ENCODE measurements around the gene TAP1. TPM values are rescaled to one million over a fixed set of nuclear protein-coding genes. Genes with fewer than 3 reads are reported as not detected.

The TAP1 gene
- total RNA-seq, 1 experiment from 2014 or later: 74.7 TPM

GRCh38 chr6:32838114-32838958 is 15.2 kb downstream of the TAP1 start, which contains the start of gene TAP2:
TSS of gene TAP2 (minus strand) at chr6:32838739. CDS start at chr6:32838233, 506 bp downstream.
- intact Hi-C loops (cut with micrococcal nuclease; ENCODE audit: unreplicated experiment) (loop anchor here (1.0 kb wide), 1 partner anchor 29 kb away; no protein-coding TSS in a partner anchor), in situ Hi-C loops (cut with HindIII; ENCODE audit: low pct_unique_long_range_greater_than_20kb, low sequenced_read_pairs) (no loop called here)
- CTCF ChIA-PET: interaction anchor here (0.5 to 2.3 kb wide), 14 partner anchors 13 to 146 kb away, joined by 3 to 56 read pairs (median 6); partner anchors contain the start of genes PSMB9 and TAP1
- no TSS peak for BruUV-seq (replicated peaks)
- peak within 1 kb of the TSS; percentile 65 to 76 for H3K4me3 ChIP-seq (ENCODE audit: low read depth in 2 of 2, low read length in 2 of 2)
- H3K27ac ChIP-seq (ENCODE audit: low read length): peak within 1 kb of the TSS; percentile 89
- peak; percentile 96 for ATAC-seq
- no peaks in the 10 kb centered on the region for H3K27me3 ChIP-seq (ENCODE audit: control insufficient read depth, insufficient read depth, low read length)
- POLR2A ChIA-PET: interaction anchor here (0.6 to 1.3 kb wide), 4 partner anchors 15 to 378 kb away, joined by 4 to 11 read pairs (median 8); partner anchors contain the start of genes PSMB9 and TAP1
- peak; percentile 63 for DNase-seq (ENCODE audit: low read depth, low spot score)
- TF ChIP-seq, protein P1, sequence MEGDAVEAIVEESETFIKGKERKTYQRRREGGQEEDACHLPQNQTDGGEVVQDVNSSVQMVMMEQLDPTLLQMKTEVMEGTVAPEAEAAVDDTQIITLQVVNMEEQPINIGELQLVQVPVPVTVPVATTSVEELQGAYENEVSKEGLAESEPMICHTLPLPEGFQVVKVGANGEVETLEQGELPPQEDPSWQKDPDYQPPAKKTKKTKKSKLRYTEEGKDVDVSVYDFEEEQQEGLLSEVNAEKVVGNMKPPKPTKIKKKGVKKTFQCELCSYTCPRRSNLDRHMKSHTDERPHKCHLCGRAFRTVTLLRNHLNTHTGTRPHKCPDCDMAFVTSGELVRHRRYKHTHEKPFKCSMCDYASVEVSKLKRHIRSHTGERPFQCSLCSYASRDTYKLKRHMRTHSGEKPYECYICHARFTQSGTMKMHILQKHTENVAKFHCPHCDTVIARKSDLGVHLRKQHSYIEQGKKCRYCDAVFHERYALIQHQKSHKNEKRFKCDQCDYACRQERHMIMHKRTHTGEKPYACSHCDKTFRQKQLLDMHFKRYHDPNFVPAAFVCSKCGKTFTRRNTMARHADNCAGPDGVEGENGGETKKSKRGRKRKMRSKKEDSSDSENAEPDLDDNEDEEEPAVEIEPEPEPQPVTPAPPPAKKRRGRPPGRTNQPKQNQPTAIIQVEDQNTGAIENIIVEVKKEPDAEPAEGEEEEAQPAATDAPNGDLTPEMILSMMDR (IDR thresholded peaks at IDR 0.05): peak; percentile 98
- TF ChIP-seq POLR2AphosphoS5 (IDR thresholded peaks at IDR 0.05; ENCODE audit: low read depth, low read length) (peak; percentile 60), SIN3A (IDR thresholded peaks at IDR 0.05; ENCODE audit: borderline replicate concordance, insufficient read depth, low read depth, low read length) (peak; percentile 96; the same call in 1 of the 2 replicates), REST (IDR thresholded peaks at IDR 0.05; ENCODE audit: insufficient read depth in 1 of 2, low read depth in 2 of 2, low read length in 1 of 2) (no peak), TCF7L2 (IDR thresholded peaks at IDR 0.05; ENCODE audit: low read depth, low read length) (0 out of 2 replicates have a peak, but pooled peaks have one; percentile 20)
- peaks cover 2% of the 10 kb centered on the region; the same call in 1 of the 2 replicates for H3K36me3 ChIP-seq (ENCODE audit: control insufficient read depth, insufficient read depth, low read length)
- H3K4me1 ChIP-seq (ENCODE audit: control insufficient read depth, insufficient read depth, low read length): peaks cover 9% of the 10 kb centered on the region
- H3K9me3 ChIP-seq (ENCODE audit: control insufficient read depth, insufficient read depth, low read depth, low read length): no peaks in the 10 kb centered on the region

DNA sequence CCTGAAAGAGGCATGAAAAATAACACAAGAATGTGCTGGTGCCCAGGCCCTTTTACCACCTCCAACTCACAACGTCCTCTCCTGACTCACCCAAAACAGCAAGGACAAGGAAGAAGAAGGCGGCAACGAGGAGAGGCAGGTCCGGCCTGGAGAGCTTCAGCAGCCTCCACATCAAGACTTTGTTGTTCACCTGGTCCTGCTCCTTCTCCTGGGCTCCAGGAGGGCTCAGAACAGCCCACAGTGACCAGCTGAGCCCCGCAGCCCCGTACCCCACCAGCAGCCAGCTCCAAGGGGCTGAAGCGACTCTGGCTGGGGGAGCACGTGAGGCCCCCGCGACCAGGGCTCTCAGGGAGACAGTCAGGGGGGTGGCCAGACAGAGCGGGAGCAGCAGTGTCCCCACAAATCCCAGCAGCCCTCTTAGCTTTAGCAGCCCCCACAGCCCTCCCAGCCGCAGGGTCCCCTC is 15.8 kb downstream of the TAP1 start:
- in situ Hi-C loops (cut with HindIII; ENCODE audit: low pct_unique_long_range_greater_than_20kb, low sequenced_read_pairs): no loop called here
- BruUV-seq (replicated peaks): TSS peak; percentile 49

More for the DNA sequence above, 15.8 kb downstream of the TAP1 start:
- Histone ChIP-seq H3K36me3 (ENCODE audit: control insufficient read depth, insufficient read depth, low read length) (peaks cover 2% of the 10 kb centered on the region; the same call in 1 of the 2 replicates), H3K9me3 (ENCODE audit: control insufficient read depth, insufficient read depth, low read depth, low read length) (no peaks in the 10 kb centered on the region), H3K4me3 (ENCODE audit: low read depth in 2 of 2, low read length in 2 of 2) (peak overlapping the region; percentile 65 to 76), H3K4me1 (ENCODE audit: control insufficient read depth, insufficient read depth, low read length) (peaks cover 7% of the 10 kb centered on the region), H3K27me3 (ENCODE audit: control insufficient read depth, insufficient read depth, low read length) (no peaks in the 10 kb centered on the region), H3K27ac (ENCODE audit: low read length) (peak overlapping the region; percentile 89)
- ChIA-PET CTCF (interaction anchor here (0.5 to 2.3 kb wide), 7 partner anchors 14 to 147 kb away, joined by 3 to 56 read pairs (median 5); partner anchors contain the start of genes PSMB9 and TAP1), POLR2A (interaction anchor here (0.6 to 1.3 kb wide), 3 partner anchors 16 to 134 kb away, joined by 3 to 7 read pairs (median 4); partner anchors contain the start of genes PSMB9 and TAP1)
- TF ChIP-seq, protein P1 (IDR thresholded peaks at IDR 0.05): no peak
- TF ChIP-seq SIN3A (IDR thresholded peaks at IDR 0.05; ENCODE audit: borderline replicate concordance, insufficient read depth, low read depth, low read length) (no peak), TCF7L2 (IDR thresholded peaks at IDR 0.05; ENCODE audit: low read depth, low read length) (no peak), POLR2AphosphoS5 (IDR thresholded peaks at IDR 0.05; ENCODE audit: low read depth, low read length) (no peak), REST (IDR thresholded peaks at IDR 0.05; ENCODE audit: insufficient read depth in 1 of 2, low read depth in 2 of 2, low read length in 1 of 2) (no peak)
- DNase-seq (ENCODE audit: low read depth, low spot score) (no peak), ATAC-seq (peak; percentile 9)
- intact Hi-C loops (cut with micrococcal nuclease; ENCODE audit: unreplicated experiment): loop anchor here (1.0 kb wide), 1 partner anchor 30 kb away; no protein-coding TSS in a partner anchor

Data from Panc1 (cell line).